H1 (cell line): ENCODE data around the gene SNAPIN. TPM values are rescaled to one million over a fixed set of nuclear protein-coding genes. Genes with fewer than 3 reads are reported as not detected.

Experiments
- CHD1 ChIP-seq: IDR thresholded peaks from 2 replicates; pipeline ENCODE4 v1.6.1; 2012; ENCODE audit warnings: low read depth, low read length, improper control_type of control experiment
- CHD2 ChIP-seq: IDR thresholded peaks from 2 replicates; pipeline ENCODE4 v1.6.1; 2012; ENCODE audit warnings: low read length, improper control_type of control experiment
- EGR1 ChIP-seq: IDR thresholded peaks from 2 replicates; pipeline ENCODE4 v1.6.1; 2011; ENCODE audit warnings: low read depth, low read length, borderline replicate concordance
- POU5F1 ChIP-seq: IDR thresholded peaks from 2 replicates; pipeline ENCODE4 v1.6.1; 2011; ENCODE audit warnings: low read depth, mild to moderate bottlenecking, low read length, moderate library complexity
- RNF2 ChIP-seq: fragments of 200-900, 300-1000 bp; sonication (generic); IDR thresholded peaks from 2 replicates; pipeline ENCODE4 v1.7.1; 2016; ENCODE audit warnings: borderline replicate concordance, low read depth, mild to moderate bottlenecking, antibody characterized with exemption, low read length; ENCODE audit not compliant: poor library complexity, severe bottlenecking; ENCODE audit errors: missing control alignments
- TAF1 ChIP-seq: IDR thresholded peaks from 2 replicates; pipeline ENCODE4 v1.6.1; 2011; ENCODE audit warnings: mild to moderate bottlenecking, low read depth, low read length
- TEAD4 ChIP-seq: IDR thresholded peaks from 2 replicates; pipeline ENCODE4 v1.6.1; 2012; ENCODE audit warnings: low read depth, low read length, inconsistent platforms, mixed read lengths
- polyA plus RNA-seq, 7 experiments: library from polyadenylated mRNA; depleted of rRNA in 3 of 7; stranded (reverse) in 5 of 7; unstranded in 2 of 7; fragments of >200 nt in 5 of 7; fragments of 200-250 nt in 2 of 7; gene quantifications; 1 replicate in 5 of 7; 2 replicates in 1 of 7; 4 replicates in 1 of 7; pipeline versions ENCODE4 v1.2.1 to v1.2.3, GENCODE V29; 2011 to 2013; ENCODE audit warnings: missing spikeins in 2 of 7, mixed read lengths in 2 of 7
- total RNA-seq: library from RNA; stranded (reverse); fragmentation: NEBNext Ultra II Directional; extraction: Animal tissue kit (Norgen Biotek cat#: 25700); gene quantifications from 2 replicates; pipeline ENCODE4 v1.2.1, GENCODE V29; 2021

Gene SNAPIN
- total and polyA plus RNA-seq, 2 of the 8 experiments (the other 6 are each of a cell fraction or from before 2014, with no cell fraction given): 25.7 to 31.1 TPM

- TF ChIP-seq POU5F1 (no peak), RNF2 (no peak), CHD2 (no peak), TAF1 (no peak), TEAD4 (no peak), EGR1 (no peak), CHD1 (no peak)
Measured at GRCh38 chr1:153642161-153642560, 16.3 kb upstream of the SNAPIN start (continued).
